Measurements from ENCODE around the gene FREY1. TPM values are rescaled to one million over a fixed set of nuclear protein-coding genes. Genes with fewer than 3 reads are reported as not detected.

FREY1 gene
- polyA plus RNA-seq, 3 donors: 0.37 TPM; not detected in 2

- Histone ChIP-seq H3K27ac (ENCODE audit: low read depth in 1 of 2, low read length in 2 of 2) (no peak overlapping the region), H3K79me2 (ENCODE audit: insufficient read depth, low read length) (no peaks in the 10 kb centered on the region), H3K4me1 (ENCODE audit: control insufficient read depth in 1 of 2, insufficient read depth in 2 of 2, low read length in 2 of 2) (no peaks in the 10 kb centered on the region), H3K9ac (ENCODE audit: insufficient read depth, low read length, poor library complexity, severe bottlenecking) (no peak overlapping the region), H3K4me2 (replicated peaks; ENCODE audit: extremely low read depth, low read length, poor library complexity, severe bottlenecking) (no peak overlapping the region), H3K9me3 (replicated peaks in 1 of 2; ENCODE audit: control insufficient read depth in 1 of 2, insufficient read depth in 1 of 2, low read length in 2 of 2) (no peaks in the 10 kb centered on the region), H4K20me1 (ENCODE audit: insufficient read depth, low read length) (peaks cover 28% of the 10 kb centered on the region), H3K27me3 (ENCODE audit: control insufficient read depth in 2 of 2, insufficient read depth in 2 of 2, low read length in 2 of 2) (no peaks in the 10 kb centered on the region), H3K36me3 (replicated peaks in 1 of 2; ENCODE audit: control insufficient read depth in 1 of 2, insufficient read depth in 2 of 2, low read length in 2 of 2) (peaks cover 89 to 100% of the 10 kb centered on the region in 2 donors), H2AFZ (ENCODE audit: insufficient read depth, low read depth, low read length, poor library complexity, severe bottlenecking) (no peak overlapping the region), H3K4me3 (replicated peaks in 1 of 3; ENCODE audit: low read depth in 2 of 3, low read length in 3 of 3) (no peak overlapping the region)
- Mint-ChIP-seq H3K4me1 (no peaks in the 10 kb centered on the region), H3K4me3 (no peak overlapping the region), H3K27me3 (ENCODE audit: low read depth in 3 of 3) (no peaks in the 10 kb centered on the region), H3K36me3 (peaks cover 93 to 94% of the 10 kb centered on the region in 2 donors), H3K9me3 (no peaks in the 10 kb centered on the region), H3K27ac (no peak overlapping the region)
- TF ChIP-seq, protein P1, sequence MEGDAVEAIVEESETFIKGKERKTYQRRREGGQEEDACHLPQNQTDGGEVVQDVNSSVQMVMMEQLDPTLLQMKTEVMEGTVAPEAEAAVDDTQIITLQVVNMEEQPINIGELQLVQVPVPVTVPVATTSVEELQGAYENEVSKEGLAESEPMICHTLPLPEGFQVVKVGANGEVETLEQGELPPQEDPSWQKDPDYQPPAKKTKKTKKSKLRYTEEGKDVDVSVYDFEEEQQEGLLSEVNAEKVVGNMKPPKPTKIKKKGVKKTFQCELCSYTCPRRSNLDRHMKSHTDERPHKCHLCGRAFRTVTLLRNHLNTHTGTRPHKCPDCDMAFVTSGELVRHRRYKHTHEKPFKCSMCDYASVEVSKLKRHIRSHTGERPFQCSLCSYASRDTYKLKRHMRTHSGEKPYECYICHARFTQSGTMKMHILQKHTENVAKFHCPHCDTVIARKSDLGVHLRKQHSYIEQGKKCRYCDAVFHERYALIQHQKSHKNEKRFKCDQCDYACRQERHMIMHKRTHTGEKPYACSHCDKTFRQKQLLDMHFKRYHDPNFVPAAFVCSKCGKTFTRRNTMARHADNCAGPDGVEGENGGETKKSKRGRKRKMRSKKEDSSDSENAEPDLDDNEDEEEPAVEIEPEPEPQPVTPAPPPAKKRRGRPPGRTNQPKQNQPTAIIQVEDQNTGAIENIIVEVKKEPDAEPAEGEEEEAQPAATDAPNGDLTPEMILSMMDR (IDR thresholded peaks at IDR 0.05): no peak
- DNase-seq: no peak
- intact Hi-C loops (cut with micrococcal nuclease): no loop called here
- 97% methylated on average over 3 of the region's 3 CpGs for WGBS (ENCODE audit: insufficient coverage)
These were observed 41.3 kb upstream of the FREY1 start for GRCh38 chr11:45948356-45948755.

DNA sequence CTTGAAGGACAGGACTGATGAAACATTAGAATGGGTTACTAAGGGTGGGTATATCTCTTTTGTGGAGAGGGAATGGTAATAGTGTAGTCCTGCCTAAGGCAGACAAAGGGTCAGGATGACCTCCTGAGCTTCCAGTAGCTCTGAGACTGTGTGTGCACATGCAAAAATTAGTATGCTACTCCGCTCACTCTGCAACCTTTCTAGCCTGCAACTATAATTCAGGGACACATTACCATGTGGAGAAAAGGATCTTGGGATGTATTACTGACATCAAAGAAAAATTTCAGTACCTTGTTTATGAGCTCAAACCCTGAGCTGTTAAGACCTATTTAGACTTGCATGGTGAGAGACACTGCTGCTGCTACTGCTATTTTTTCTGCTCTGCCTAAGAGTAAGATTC lies 40.8 kb upstream of the FREY1 start:
- H3K27me3 Mint-ChIP-seq (ENCODE audit: low read depth in 3 of 3): no peaks in the 10 kb centered on the region
- H3K4me1 Mint-ChIP-seq: no peaks in the 10 kb centered on the region
- no CpG with 5 or more reads among the region's 1 CpG for WGBS (ENCODE audit: insufficient coverage)
- no peak overlapping the region for H2AFZ ChIP-seq (ENCODE audit: insufficient read depth, low read depth, low read length, poor library complexity, severe bottlenecking)
- peaks cover 84 to 100% of the 10 kb centered on the region in 2 donors for H3K36me3 ChIP-seq (replicated peaks in 1 of 2; ENCODE audit: control insufficient read depth in 1 of 2, insufficient read depth in 2 of 2, low read length in 2 of 2)
- peaks cover 32% of the 10 kb centered on the region for H4K20me1 ChIP-seq (ENCODE audit: insufficient read depth, low read length)
- no peak overlapping the region for H3K4me3 ChIP-seq (replicated peaks in 1 of 3; ENCODE audit: low read depth in 2 of 3, low read length in 3 of 3)
- H3K27me3 ChIP-seq (ENCODE audit: control insufficient read depth in 2 of 2, insufficient read depth in 2 of 2, low read length in 2 of 2): no peaks in the 10 kb centered on the region
- no peaks in the 10 kb centered on the region for H3K79me2 ChIP-seq (ENCODE audit: insufficient read depth, low read length)
- no peak overlapping the region for H3K27ac ChIP-seq (ENCODE audit: low read depth in 1 of 2, low read length in 2 of 2)
- no peak overlapping the region for H3K9ac ChIP-seq (ENCODE audit: insufficient read depth, low read length, poor library complexity, severe bottlenecking)
- H3K4me2 ChIP-seq (replicated peaks; ENCODE audit: extremely low read depth, low read length, poor library complexity, severe bottlenecking): no peak overlapping the region
- no peaks in the 10 kb centered on the region for H3K9me3 Mint-ChIP-seq
- H3K4me1 ChIP-seq (ENCODE audit: control insufficient read depth in 1 of 2, insufficient read depth in 2 of 2, low read length in 2 of 2): no peaks in the 10 kb centered on the region
- no peaks in the 10 kb centered on the region for H3K9me3 ChIP-seq (replicated peaks in 1 of 2; ENCODE audit: control insufficient read depth in 1 of 2, insufficient read depth in 1 of 2, low read length in 2 of 2)
- H3K4me3 Mint-ChIP-seq: no peak overlapping the region
- TF ChIP-seq, protein P1 (IDR thresholded peaks at IDR 0.05): no peak
- peaks cover 93 to 94% of the 10 kb centered on the region in 2 donors for H3K36me3 Mint-ChIP-seq
- no peak overlapping the region for H3K27ac Mint-ChIP-seq
- no peak for DNase-seq
- intact Hi-C loops (cut with micrococcal nuclease): no loop called here
